Effector CD4-positive, alpha-beta T cell (primary cell): Measurements from ENCODE around the gene SLC35E1.
A peak's percentile ranks its signal among the peaks of the same experiment; 100 is the strongest.
"Not testable (repeated sequence)": the region's sequence is repeated elsewhere in the genome, so short reads cannot be mapped to it uniquely, and the experiment has no call there.

Experiments used
- DNase-seq: peaks from one replicate; pipeline ENCODE4 v3.0.0-alpha.2; 2020

The SLC35E1 gene

DNA sequence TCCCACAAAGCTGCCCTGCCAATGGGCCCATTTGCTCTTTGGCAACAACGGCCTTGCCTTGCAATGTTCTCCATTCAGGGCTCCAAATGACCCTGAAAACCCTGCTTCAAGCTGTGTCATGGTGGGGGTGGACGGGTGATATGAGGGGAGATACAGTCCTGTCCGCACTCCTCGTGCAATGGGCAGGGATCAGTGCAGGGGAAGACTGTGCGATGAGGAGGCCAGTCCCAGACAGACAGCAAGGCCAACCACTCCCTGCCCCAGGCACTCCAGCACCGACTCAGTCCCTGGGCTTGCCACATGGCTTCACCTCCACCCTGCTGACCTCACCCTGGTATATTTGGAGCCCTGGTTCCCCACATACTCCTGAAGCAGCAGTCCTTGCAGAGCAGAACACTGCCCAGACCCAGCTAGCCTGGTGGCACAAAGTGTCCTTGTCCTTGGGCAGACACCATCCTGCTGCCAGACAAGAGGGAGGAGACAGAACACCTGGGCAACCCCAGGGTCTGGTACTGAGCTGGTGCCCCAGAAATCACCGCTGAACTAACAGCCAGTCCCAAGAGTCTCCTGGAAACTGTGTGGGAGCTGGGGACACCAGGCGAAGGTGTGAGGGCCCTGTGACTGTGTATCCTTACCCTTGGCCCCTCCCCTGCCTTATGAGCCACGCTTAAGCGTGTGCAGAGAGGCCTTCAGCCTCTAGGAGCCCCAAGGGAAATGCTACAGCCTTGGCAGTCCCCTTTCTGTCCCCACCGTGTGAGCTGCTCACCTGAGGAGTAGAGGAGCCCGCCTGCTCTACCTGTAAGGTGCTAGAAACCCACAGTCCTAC, 9.1 kb upstream of the SLC35E1 start:
- no peak for DNase-seq

DNA sequence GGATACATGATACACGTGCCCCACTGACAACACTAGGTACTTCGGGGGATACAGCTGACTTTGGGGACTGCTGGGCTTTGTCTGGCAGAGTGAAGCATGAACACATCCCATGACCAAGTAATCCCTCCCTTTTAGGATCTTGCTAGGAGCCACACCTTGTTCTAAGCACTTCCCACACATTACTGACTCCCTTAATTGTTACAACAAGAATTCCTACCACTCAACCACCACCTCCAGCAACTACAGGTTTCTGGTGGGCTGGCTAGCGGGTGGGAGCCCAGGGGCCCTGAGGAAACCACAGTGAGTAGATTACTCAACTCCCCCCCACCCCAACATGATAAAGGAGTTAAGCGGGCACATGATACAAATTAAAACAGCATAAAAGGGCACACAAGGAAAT, 7.2 kb upstream of the SLC35E1 start:
- no peak for DNase-seq

DNA sequence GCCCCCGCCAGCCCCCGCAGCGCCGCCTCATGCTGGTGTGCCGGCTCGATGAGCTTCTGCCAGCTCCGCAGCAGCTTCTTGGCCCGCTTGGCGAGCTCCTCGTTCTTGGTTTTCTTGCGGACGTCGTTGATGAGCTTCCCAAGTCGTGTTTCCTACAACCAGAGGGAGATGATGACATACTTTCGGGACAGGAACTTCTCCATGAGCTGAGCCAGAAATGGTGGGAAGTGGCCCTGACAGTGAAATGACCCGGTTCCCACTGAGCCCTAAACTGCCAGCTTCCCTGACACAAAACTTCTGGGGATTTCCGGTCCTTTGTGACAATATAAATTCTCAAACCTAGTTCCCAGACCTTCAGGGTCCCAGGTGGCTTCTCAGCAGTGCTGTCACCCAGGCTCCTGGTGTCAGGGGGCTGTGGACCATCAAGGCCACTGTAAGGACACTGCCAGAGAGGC, 5.3 kb upstream of the SLC35E1 start:
- DNase-seq: no peak

DNA sequence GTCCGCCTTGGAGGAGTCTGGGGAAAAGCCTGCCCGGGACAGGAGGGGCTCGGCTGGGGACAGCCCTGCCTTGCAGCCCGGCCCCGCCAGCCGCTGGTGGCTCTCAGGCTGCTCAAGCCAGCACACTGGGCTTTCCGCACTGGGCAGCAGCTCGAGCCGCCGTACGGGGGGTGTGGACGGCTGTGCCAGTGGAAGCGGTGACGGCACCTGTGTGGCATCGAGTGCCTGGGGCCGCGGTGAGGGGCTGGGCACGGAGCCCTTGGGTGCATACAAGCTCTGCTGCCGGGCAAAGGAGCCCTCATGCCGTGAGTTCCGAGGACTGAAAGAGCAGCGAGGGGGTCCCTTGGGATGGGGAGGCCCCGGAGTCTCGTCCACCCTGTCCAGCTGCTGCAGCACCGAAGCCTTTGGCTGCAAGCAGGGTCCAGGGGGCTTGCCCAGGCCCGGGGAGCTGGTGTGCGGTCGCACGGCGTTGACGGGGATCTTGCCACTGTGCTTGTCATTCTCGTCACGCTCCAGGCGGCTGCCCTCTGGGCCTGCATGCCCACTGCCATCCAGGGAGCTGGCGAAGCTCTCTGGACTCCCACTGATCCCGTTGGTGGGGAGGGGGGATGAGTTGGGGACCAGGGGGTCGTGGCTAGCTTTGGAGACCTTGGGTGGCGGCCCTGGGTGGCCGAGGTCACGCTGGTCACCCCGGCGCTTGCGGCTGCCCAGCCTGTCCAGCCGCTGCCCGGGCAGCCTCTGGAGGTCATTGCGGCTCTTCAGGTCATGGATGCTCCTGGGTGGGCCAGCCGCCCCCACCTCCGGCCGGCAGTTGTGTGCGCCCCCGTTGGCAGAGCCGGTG, 4.7 kb upstream of the SLC35E1 start:
- no peak for DNase-seq

DNA sequence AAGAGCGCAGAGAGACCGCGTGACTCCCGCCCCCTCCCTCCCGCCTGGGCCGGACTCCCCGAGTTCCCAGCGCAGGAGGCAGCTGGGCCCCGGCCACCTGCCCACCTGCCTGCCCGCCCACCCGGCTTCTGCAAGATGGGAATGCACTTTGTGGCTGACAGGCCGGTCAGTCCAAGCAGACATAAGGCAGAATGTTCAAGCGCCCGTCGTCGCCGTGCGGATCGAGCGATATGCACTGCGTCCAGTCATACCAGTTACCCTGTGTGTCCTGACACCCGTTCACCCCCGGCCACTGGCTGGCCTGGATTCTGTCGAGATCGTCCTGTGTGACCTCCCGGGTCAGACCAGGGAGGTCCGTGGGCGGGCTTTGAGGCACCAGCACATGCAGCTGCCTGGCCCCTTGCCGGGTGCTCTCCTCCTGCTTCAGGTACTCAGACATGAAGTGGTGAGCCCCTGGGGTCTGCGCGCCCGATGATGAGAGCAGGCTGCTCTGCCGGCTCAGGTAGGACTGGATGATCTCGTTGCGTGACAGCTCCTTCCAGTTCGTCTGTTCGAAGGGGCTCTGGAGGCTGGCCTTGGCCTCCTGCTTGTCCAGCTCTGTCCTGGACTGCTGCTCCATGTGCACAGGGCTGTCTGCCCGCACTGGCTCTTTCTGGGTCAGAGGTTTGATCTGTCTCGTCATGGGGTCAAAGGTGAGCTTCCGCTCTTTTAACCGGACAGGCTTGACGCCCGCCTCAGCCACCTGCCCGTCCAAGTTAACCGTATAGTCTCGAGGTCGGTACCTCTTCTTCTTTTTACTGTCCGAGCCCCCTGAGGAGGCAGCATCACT, 3.9 kb upstream of the SLC35E1 start:
- no peak for DNase-seq

DNA sequence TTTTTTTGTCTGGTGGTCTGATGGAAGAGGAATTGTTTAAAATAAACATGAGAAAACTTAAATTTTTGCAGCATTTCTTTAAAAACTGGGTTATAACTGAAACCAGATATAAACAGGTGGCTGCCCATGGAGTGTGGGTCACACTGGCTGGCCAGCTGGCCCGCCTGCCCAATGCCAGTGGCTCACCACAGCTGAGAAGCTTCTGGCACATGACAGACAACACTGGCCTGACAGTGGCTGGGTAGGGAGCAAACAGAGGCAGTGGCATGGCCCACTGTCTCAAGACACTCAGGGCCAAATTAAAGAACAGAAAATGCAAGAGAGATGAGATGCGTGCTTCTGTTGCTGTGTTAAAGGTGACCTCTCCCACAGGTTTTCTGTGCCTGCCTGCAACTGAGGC, 3.1 kb upstream of the SLC35E1 start:
- DNase-seq: no peak

DNA sequence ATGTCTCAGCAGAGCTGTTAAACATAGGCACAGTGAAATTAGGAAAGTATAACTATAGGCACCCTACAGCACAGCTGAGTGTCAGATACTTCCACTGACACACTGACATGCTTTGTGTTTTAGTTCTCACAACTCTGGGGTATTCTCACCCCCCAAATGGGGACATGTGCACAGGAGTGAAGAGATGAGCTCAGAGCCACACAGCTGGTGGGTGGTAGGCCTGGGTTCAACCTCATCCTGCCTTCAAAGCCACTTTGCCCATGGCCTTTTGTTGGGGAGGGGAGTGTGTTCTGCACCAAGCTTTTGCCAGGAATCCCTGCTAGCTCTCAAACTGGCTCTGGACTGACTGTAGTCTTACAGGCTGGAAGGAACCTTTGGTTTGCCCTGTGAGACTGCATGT, 1.7 kb upstream of the SLC35E1 start:
- no peak for DNase-seq

DNA sequence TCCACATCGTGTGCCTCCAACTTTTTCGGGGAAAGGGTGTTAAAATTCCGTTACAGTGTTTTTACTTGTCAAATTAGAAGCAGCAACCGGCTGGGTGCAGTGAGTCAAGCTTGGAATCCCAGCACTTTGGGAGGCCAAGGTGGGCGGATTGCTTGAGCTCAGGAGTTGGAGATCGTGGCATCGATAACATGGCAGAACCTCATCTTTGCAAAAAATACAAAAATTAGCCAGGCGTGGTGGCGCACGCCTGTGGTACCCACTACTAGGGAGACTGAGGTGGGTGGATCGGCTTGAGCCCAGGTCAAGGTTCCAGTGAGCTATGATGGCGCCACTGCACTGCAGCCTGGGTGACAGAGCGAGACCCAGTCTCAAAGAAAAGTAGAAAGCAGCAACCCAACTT, 1.1 kb upstream of the SLC35E1 start:
- no peak for DNase-seq

DNA sequence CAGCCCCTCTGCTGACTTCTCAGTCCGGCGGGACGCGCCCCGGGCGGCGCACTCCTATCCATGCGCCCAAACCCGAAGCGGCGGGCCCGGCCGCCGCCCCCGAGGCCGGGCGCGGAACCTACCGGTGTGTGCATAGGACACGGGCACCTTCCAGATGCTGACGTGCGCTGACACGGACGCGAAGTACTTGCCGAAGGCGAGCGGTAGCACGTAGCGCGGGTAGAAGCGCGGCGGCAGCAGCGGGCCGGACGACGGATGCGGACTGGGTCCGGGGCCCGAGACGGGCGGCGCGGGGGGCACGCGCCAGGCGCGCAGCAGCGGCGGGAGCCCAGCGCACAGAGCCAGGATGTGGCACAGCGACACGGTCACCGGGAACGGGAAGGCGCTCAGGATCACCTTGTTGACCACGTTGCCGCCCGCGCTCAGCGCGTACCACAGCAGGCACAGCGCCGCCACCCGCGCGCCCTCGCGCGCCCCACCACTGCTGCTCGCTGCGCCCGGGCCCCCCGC, 338 bp downstream of the SLC35E1 start:
- no peak for DNase-seq

DNA sequence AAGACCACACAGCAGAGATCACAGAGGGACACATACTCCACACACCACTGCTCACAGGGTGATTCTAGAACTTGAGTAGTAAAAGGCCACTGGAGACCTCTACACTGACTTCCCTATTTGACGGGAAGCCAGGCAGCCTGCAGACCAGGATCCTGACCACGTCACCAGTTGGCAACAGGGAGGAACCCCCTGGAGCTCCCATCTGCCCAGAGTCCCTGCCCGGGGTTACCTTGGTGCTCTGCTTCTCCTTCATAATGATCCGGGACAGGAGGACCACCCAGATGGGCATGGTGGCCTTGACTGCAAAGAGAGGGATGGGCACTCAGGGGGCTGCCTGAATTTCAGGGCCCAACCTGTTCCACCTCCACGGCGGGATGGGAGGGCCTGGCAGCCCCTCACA, 932 bp downstream of the SLC35E1 start:
- no peak for DNase-seq

DNA sequence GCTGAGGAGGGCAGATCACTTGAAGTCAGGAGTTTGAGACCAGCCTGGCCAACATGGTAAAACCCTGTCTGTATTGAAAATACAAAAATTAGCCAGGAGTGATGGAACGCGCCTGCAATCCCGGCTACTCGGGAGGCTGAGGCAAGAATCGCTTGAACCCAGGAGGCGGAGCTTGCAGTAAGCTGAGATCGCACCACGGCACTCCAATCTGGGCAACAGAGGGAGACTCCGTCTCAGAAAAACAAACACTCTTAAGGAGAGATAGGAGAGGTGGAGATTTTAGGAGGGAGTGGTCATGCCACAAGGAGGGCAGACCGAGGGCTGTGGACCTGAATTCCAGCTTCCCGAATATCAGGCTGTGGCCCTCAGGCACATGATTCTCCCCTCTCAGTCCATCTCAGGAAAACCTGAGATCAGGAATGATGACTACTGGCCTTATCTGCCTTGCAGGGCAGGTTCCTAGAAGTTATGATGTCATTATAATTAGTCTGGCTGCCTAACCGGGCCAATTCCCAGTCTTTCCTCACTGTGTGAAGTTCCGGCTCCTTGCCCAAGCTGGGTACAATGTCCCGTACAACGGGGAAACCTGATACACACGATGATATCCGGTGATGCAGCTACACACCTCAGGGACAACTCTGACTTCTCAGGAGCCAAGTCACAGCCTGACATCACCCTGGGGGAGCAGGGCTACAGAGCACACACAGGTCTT, 2.5 kb downstream of the SLC35E1 start:
- DNase-seq: no peak

DNA sequence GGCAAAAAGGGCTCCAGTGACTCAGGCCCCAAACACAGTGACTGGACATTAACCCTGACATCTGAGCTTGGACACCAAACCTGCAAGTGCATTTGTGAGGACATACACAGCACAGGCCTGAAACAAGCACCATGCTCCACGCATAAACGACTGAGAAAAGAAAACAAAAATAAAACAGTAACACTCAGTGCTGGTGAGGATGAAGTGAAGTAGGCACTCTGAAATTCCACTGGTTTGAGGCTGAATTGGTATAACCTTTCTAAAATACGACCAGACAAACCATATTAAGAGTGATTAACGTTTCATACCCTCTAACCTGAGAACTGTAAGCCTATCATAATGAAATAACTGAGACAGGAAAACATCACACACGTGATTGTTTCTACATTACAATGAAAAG, 5.5 kb downstream of the SLC35E1 start:
- DNase-seq: no peak

DNA sequence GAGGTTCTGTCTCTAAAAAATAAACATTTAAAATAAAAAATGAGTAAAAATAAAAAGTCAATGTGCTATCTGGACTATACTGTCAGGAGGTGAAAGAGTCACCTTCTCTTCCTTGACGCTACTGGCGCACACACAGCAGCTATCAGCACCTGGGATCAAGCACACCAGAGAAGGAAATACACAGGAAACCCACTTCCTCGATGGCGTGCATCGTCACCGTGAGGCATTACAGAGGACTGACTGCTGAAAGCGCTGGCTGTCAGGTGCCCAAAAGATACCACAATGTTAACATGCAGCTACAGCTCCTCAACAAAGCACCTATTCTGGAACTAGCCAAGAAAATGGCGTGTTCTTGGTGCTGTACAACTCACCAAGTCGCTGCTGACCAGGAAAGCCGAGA, 6.1 kb downstream of the SLC35E1 start:
- DNase-seq: peak; percentile 84

DNA sequence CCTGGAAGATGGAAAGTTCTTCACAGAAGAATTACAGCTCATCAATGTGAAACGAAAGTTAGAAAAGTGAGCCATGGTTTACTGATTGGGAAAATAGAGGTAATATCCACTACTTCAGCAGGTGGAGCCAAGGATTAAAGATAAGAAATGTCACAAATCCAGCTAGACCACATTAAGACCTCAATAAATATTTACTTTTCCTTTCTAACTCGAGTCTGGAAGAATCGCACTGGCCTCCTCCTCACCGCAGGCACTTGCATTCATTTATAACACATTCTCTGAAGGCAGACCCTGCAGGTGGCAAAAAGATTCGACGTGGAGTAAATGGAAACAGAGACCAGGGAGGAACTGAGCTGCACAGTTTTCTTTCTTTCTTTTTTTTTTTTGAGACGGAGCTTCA, 7.4 kb downstream of the SLC35E1 start:
- no peak for DNase-seq

DNA sequence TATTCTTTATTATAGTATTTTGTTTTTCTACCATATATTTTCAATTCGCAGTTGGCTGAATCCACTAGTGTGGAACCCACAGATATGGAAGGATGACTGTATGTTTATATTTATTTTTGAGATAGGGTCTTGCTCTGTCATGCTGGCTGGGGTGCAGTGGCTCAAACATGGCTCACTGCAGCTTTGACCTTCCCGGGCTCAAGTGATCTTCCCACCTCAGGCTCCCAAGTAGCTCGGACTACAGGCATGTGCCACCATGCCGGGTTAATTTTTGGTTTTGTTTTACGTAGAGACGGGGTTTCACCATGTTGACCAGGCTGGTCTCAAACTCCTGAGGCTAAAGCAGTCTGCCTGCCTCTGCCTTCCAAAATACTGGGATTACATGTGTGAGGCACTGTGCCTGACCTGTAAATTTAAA, 9.6 kb downstream of the SLC35E1 start:
- DNase-seq: no peak

DNA sequence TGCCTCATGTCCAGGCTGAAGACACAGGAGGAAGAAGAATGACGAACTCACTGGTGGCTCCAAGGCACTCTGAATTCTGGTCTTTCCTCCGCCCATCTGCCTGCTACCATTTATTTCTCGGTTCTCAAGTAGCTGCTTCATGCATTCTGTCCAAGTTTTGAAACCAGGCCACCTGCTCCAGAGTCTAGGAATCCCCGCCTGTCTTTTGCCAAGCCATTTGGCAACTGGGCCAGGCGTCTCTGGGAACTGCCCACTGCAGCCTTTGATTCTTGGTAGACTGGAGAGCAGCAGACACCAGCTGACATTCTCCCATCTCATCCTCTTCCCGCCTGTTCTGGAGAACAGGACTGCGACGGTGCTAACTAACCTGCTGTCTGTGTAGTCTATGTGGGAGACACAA, 10.8 kb downstream of the SLC35E1 start:
- DNase-seq: no peak

DNA sequence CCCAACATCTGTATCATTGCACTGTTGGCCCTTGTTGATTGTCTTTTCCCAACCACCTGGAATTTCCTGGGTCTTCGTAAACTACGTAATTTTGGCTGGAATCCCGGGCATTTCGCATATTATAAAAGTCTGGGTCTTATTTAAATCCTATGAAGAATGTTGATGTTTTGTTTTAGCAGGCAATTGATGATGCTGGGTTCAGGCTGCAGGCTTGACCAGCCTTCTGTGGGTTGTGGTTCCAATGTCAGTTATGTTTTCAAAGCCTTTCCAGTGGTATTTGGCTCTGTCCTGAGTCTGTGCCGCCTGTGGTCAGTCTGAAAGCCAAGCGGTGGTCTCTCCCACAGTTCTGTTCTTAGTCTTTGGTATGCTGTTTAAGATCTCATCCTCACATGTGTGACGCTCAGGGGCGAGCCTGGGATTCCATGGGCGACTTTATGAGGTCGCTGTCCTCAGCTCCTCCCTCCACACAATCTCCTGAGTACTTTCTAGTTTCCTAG, 12.4 kb downstream of the SLC35E1 start:
- DNase-seq: no peak

DNA sequence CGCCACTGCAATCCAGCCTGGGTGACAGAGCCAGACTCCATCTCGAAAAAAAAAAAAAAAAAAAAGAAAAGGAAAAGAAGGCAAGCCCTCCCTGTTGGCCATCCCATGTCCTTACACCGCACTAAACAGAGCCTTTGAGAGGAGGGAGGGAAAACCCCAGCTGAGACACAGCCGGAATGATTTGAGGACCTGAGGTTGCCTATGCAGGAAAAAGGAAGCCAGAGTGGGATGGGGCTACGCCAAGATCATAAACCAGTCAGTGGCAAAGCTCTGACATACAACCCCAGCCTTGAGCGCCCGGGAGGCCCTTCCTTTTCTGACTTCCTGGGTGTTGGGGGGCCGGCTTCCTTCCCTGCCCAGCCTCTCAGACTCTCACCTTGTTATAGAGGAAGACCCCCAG, 17.4 kb downstream of the SLC35E1 start:
- no peak for DNase-seq

DNA sequence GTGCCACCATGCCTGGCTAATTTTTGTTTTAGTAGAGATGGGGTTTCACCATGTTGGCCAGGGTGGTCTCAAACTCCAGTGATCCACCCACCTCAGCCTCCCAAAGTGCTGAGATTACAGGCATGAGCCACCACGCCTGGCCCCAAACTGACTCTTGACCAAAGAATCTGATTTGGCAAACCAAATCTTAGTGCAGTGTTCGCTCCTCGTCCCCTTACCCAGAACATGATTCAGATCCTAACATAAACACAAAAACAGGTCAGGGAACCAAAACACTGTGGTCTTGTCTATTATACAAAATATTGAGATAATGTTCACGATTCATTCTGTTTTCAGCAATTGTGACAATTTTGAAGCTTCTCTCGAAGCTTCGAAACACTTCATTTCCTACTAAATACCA, 20.3 kb downstream of the SLC35E1 start:
- DNase-seq: not testable (repeated sequence)

DNA sequence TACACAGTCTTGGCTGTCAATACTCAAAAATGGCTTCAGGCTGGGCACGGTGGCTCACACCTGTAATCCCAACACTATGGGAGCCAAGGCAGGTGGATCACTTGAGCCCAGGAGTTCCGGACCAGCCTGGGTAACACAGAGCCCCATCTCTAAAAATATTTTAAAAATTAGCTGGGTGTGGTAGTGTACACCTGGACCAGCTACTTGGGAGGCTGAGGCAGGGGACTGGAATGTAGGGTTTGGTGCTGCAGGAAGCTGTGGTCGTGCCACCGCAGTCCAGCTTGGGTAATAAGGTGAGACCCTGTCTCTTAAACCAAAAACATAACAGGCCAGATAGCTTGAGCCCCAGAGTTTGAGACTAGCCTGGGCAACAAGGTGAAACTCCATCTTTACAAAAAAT, 23.3 kb downstream of the SLC35E1 start:
- DNase-seq: no peak

DNA sequence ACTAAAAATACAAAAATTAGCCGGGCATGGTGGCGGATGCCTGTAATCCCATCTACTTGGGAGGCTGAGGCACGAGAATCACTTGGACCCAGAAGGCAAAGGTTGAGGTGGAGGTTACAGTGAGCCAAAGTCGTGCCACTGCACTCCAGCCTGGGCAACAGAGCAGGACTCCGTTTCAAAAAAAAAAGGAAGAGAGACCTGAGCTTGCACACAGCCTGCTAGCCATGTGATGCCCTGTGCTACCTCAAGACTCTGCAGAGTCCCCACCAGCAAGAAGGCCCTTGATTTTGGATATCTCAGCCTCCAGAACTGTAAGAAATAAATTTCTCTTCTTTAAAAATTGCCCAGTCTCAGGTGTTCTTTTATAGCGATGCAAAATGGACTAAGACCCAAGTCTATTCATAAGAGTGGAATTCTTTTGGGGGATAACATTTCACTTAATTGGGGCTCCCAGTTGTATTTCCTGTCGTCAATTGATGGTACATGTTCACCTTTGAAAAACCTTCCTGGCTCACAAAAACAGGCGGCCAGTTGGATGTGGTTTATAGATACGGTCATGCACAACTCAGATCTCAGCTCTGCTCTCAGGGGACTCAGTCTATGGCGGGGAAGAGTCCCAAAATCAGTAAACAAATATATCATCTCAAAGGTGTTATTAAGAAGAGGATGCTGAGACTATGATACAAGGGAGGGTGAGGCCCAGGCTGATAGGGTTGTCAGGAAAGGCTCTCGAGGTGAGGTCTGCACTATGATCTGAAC, 27.6 kb downstream of the SLC35E1 start:
- DNase-seq: no peak
